ENCODE results near the gene PARVG. TPM values are rescaled to one million over a fixed set of nuclear protein-coding genes. Genes with fewer than 3 reads are reported as not detected.

The PARVG gene
- total and polyA plus RNA-seq, 2 donors (not counting 3 experiments of a cell fraction or from before 2014, with no cell fraction given): 0.82 TPM; not detected in 1

GRCh38 chr22:44214764-44215163, 34.0 kb downstream of the PARVG start:
- no peak overlapping the region for H2AFZ ChIP-seq (ENCODE audit: low read depth, low read length)
- FAIRE-seq (no peak), DNase-seq (ENCODE audit: low read depth, low spot score) (no peak)
- no peaks in the 10 kb centered on the region for H3K4me1 ChIP-seq (ENCODE audit: control insufficient read depth, extremely low read depth, insufficient read depth, low read length)
- TF ChIP-seq FOS (IDR thresholded peaks at IDR 0.05; ENCODE audit: borderline replicate concordance, insufficient read depth, low read length): no peak
- no peak for TF ChIP-seq JUN (IDR thresholded peaks at IDR 0.05; ENCODE audit: borderline replicate concordance, insufficient read depth, insufficient read length, low read depth)
- TF ChIP-seq POLR2AphosphoS5 (IDR thresholded peaks at IDR 0.05; ENCODE audit: insufficient read depth, low read depth, low read length): no peak
- no peak for TF ChIP-seq MYC (IDR thresholded peaks at IDR 0.05; ENCODE audit: low read depth, low read length)
- no peak for TF ChIP-seq POLR2A (IDR thresholded peaks at IDR 0.05; ENCODE audit: low read depth, low read length)
- no peak for TF ChIP-seq EZH2 (IDR thresholded peaks at IDR 0.05; ENCODE audit: borderline replicate concordance, low read depth, low read length, severe bottlenecking)
- no peak for TF ChIP-seq GATA2 (IDR thresholded peaks at IDR 0.05; ENCODE audit: insufficient read depth, insufficient read length, low read depth, low read length)
- TF ChIP-seq CTCF (IDR thresholded peaks at IDR 0.05; ENCODE audit: extremely low read depth in 1 of 2, insufficient read depth in 1 of 2, low read depth in 1 of 2, low read length in 2 of 2): no peak
- TF ChIP-seq, protein P1, sequence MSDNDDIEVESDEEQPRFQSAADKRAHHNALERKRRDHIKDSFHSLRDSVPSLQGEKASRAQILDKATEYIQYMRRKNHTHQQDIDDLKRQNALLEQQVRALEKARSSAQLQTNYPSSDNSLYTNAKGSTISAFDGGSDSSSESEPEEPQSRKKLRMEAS (IDR thresholded peaks at IDR 0.05; ENCODE audit: insufficient read depth, insufficient read length): no peak
- dilution Hi-C loops (cut with MboI; ENCODE audit: extremely low pct_ligation_motif_present, low sequenced_read_pairs) (no loop called here), intact Hi-C loops (cut with micrococcal nuclease) (no loop called here)
- H3K9me1 ChIP-seq (replicated peaks; ENCODE audit: control insufficient read depth, extremely low read depth, insufficient read depth, low read length): no peaks in the 10 kb centered on the region
- ChIA-PET CTCF (no interaction called here), POLR2A (no interaction called here)
- no peak overlapping the region for H3K4me2 ChIP-seq (ENCODE audit: insufficient read depth, low read length)
- no peak overlapping the region for H3K4me3 ChIP-seq (replicated peaks in 1 of 3; ENCODE audit: insufficient read depth in 1 of 3, low read depth in 1 of 3, low read length in 3 of 3)
- no peak overlapping the region for H3K27ac ChIP-seq (ENCODE audit: insufficient read depth, low read depth, low read length)
- H3K27me3 ChIP-seq (ENCODE audit: control insufficient read depth in 2 of 2, insufficient read depth in 2 of 2, low read length in 2 of 2): no peaks in the 10 kb centered on the region
- H4K20me1 ChIP-seq (replicated peaks; ENCODE audit: control insufficient read depth, extremely low read depth, insufficient read depth, low read length): no peaks in the 10 kb centered on the region
- no peak overlapping the region for H3K9ac ChIP-seq (replicated peaks; ENCODE audit: extremely low read depth, insufficient read depth, low read length)
- no peaks in the 10 kb centered on the region for H3K9me3 ChIP-seq (replicated peaks; ENCODE audit: control insufficient read depth, insufficient read depth, low read length)
- H3K36me3 ChIP-seq (ENCODE audit: control insufficient read depth in 2 of 2, extremely low read depth in 1 of 2, insufficient read depth in 2 of 2, low read length in 2 of 2): no peaks in the 10 kb centered on the region
- H3K79me2 ChIP-seq (ENCODE audit: control insufficient read depth, insufficient read depth, low read length): no peaks in the 10 kb centered on the region
- BruUV-seq (replicated peaks): no TSS peak

All from endothelial cell of umbilical vein (primary cell).